Activated naive CD4-positive, alpha-beta T cell treated with anti-CD3 and anti-CD28 coated beads, Interleukin-2, amount 10 ng/mL, durations not matched to agents 7 days and 5 days (primary cell): ENCODE measurements around the gene DNAJC13.
A peak's percentile ranks its signal among the peaks of the same experiment; 100 is the strongest.

Source experiments
- CTCF ChIA-PET: fragments of 350-600 bp; sonication (Branson Sonifier 250); formaldehyde crosslinking; loops from one replicate; lab custom pipeline; 2021; ENCODE audit warnings: antibody characterized with exemption; lab: Charles Lee
- DNase-seq: peaks from one replicate; pipeline ENCODE4 v3.0.0-alpha.2; 2020
- H3K27ac Mint-ChIP-seq: one replicate; pipeline ENCODE4 v1.8.0; 2021; ENCODE audit warnings: mild to moderate bottlenecking, moderate library complexity, mixed read lengths
- H3K27me3 Mint-ChIP-seq: one replicate; pipeline ENCODE4 v1.8.0; 2021; ENCODE audit warnings: mild to moderate bottlenecking, mixed read lengths
- H3K36me3 Mint-ChIP-seq: one replicate; pipeline ENCODE4 v1.8.0; 2021; ENCODE audit warnings: mixed read lengths
- H3K4me1 Mint-ChIP-seq: one replicate; pipeline ENCODE4 v1.8.0; 2021; ENCODE audit warnings: mixed read lengths
- H3K4me3 Mint-ChIP-seq: one replicate; pipeline ENCODE4 v1.8.0; 2021; ENCODE audit warnings: mild to moderate bottlenecking, moderate library complexity, mixed read lengths
- H3K9me3 Mint-ChIP-seq: one replicate; pipeline ENCODE4 v1.8.0; 2021; ENCODE audit warnings: mixed read lengths

Gene DNAJC13

GRCh38 chr3:132418916-132419315 is 1.6 kb downstream of the DNAJC13 start:
- peaks cover 31% of the 10 kb centered on the region for H3K4me1 Mint-ChIP-seq
- no peak for DNase-seq
- CTCF ChIA-PET, result no interaction called here
- H3K36me3 Mint-ChIP-seq, result peaks cover 14% of the 10 kb centered on the region
- H3K4me3 Mint-ChIP-seq, result peak overlapping the region; percentile 95
- no peaks in the 10 kb centered on the region for H3K9me3 Mint-ChIP-seq
- H3K27ac Mint-ChIP-seq, result peak overlapping the region; percentile 96
- no peaks in the 10 kb centered on the region for H3K27me3 Mint-ChIP-seq

- Mint-ChIP-seq H3K4me3 (no peak overlapping the region), H3K4me1 (peaks cover 23% of the 10 kb centered on the region), H3K36me3 (peaks cover 14% of the 10 kb centered on the region), H3K27ac (no peak overlapping the region), H3K27me3 (no peaks in the 10 kb centered on the region), H3K9me3 (no peaks in the 10 kb centered on the region)
- CTCF ChIA-PET, result no interaction called here
- DNase-seq, result no peak
Observed at GRCh38 chr3:132421832-132422231, 4.5 kb downstream of the DNAJC13 start.

- Mint-ChIP-seq H3K4me3 (no peak overlapping the region), H3K4me1 (peaks cover 22% of the 10 kb centered on the region), H3K27ac (no peak overlapping the region), H3K27me3 (no peaks in the 10 kb centered on the region), H3K9me3 (no peaks in the 10 kb centered on the region), H3K36me3 (peaks cover 14% of the 10 kb centered on the region)
- CTCF ChIA-PET, result interaction anchor here (0.6 kb wide), 1 partner anchor 16 kb away, joined by 3 read pairs; no protein-coding TSS in a partner anchor
- no peak for DNase-seq
Observed at GRCh38 chr3:132422531-132422930, 5.2 kb downstream of the DNAJC13 start.

GRCh38 chr3:132432639-132433038 is 15.3 kb downstream of the DNAJC13 start:
- no peaks in the 10 kb centered on the region for H3K9me3 Mint-ChIP-seq
- H3K4me3 Mint-ChIP-seq, result no peak overlapping the region
- H3K4me1 Mint-ChIP-seq, result peaks cover 16% of the 10 kb centered on the region
- no peak for DNase-seq
- H3K27me3 Mint-ChIP-seq, result no peaks in the 10 kb centered on the region
- peaks cover 8% of the 10 kb centered on the region for H3K36me3 Mint-ChIP-seq
- no peak overlapping the region for H3K27ac Mint-ChIP-seq
- CTCF ChIA-PET, result no interaction called here

GRCh38 chr3:132433121-132433520 is 15.8 kb downstream of the DNAJC13 start:
- H3K27me3 Mint-ChIP-seq, result no peaks in the 10 kb centered on the region
- peaks cover 8% of the 10 kb centered on the region for H3K36me3 Mint-ChIP-seq
- peaks cover 16% of the 10 kb centered on the region for H3K4me1 Mint-ChIP-seq
- no peak for DNase-seq
- H3K9me3 Mint-ChIP-seq, result no peaks in the 10 kb centered on the region
- no peak overlapping the region for H3K27ac Mint-ChIP-seq
- CTCF ChIA-PET, result no interaction called here
- H3K4me3 Mint-ChIP-seq, result no peak overlapping the region

- Mint-ChIP-seq H3K27ac (no peak overlapping the region), H3K9me3 (no peaks in the 10 kb centered on the region), H3K4me3 (no peak overlapping the region), H3K4me1 (peaks cover 16% of the 10 kb centered on the region), H3K36me3 (peaks cover 12% of the 10 kb centered on the region), H3K27me3 (no peaks in the 10 kb centered on the region)
- DNase-seq, result no peak
- CTCF ChIA-PET, result no interaction called here
Observed at GRCh38 chr3:132435224-132435910, 18.1 kb downstream of the DNAJC13 start.

GRCh38 chr3:132435911-132436425 is 18.7 kb downstream of the DNAJC13 start:
- H3K36me3 Mint-ChIP-seq, result peaks cover 12% of the 10 kb centered on the region
- CTCF ChIA-PET, result no interaction called here
- H3K4me1 Mint-ChIP-seq, result peaks cover 16% of the 10 kb centered on the region

GRCh38 chr3:132443421-132443820 is 26.1 kb downstream of the DNAJC13 start:
- H3K36me3 Mint-ChIP-seq, result peaks cover 5% of the 10 kb centered on the region
- peaks cover 7% of the 10 kb centered on the region for H3K4me1 Mint-ChIP-seq
- no peak overlapping the region for H3K27ac Mint-ChIP-seq
- DNase-seq, result no peak
- no peak overlapping the region for H3K4me3 Mint-ChIP-seq
- CTCF ChIA-PET, result no interaction called here
- no peaks in the 10 kb centered on the region for H3K9me3 Mint-ChIP-seq
- no peaks in the 10 kb centered on the region for H3K27me3 Mint-ChIP-seq

More at GRCh38 chr3:132435911-132436425, 18.7 kb downstream of the DNAJC13 start:
- Mint-ChIP-seq H3K27me3 (no peaks in the 10 kb centered on the region), H3K9me3 (no peaks in the 10 kb centered on the region), H3K27ac (no peak overlapping the region), H3K4me3 (no peak overlapping the region)
- DNase-seq, result no peak

GRCh38 chr3:132444383-132444782 is 27.1 kb downstream of the DNAJC13 start:
- no peak for DNase-seq
- Mint-ChIP-seq H3K27me3 (no peaks in the 10 kb centered on the region), H3K9me3 (no peaks in the 10 kb centered on the region), H3K4me3 (no peak overlapping the region), H3K27ac (no peak overlapping the region), H3K4me1 (peaks cover 7% of the 10 kb centered on the region), H3K36me3 (peaks cover 5% of the 10 kb centered on the region)
- CTCF ChIA-PET, result no interaction called here

GRCh38 chr3:132445817-132446216 is 28.5 kb downstream of the DNAJC13 start:
- H3K27ac Mint-ChIP-seq, result no peak overlapping the region
- no peaks in the 10 kb centered on the region for H3K9me3 Mint-ChIP-seq
- H3K36me3 Mint-ChIP-seq, result peaks cover 3% of the 10 kb centered on the region
- DNase-seq, result no peak
- H3K27me3 Mint-ChIP-seq, result no peaks in the 10 kb centered on the region
- H3K4me1 Mint-ChIP-seq, result peaks cover 7% of the 10 kb centered on the region
- CTCF ChIA-PET, result no interaction called here
- H3K4me3 Mint-ChIP-seq, result no peak overlapping the region

GRCh38 chr3:132448216-132448961 is 31.1 kb downstream of the DNAJC13 start:
- Mint-ChIP-seq H3K27me3 (no peaks in the 10 kb centered on the region), H3K27ac (no peak overlapping the region), H3K9me3 (no peaks in the 10 kb centered on the region), H3K4me3 (no peak overlapping the region), H3K4me1 (no peaks in the 10 kb centered on the region), H3K36me3 (peaks cover 15% of the 10 kb centered on the region)
- CTCF ChIA-PET, result interaction anchor here (0.7 kb wide), 1 partner anchor 20 kb away, joined by 3 read pairs; no protein-coding TSS in a partner anchor
- no peak for DNase-seq

- Mint-ChIP-seq H3K27me3 (no peaks in the 10 kb centered on the region), H3K36me3 (peaks cover 57% of the 10 kb centered on the region), H3K9me3 (no peaks in the 10 kb centered on the region), H3K27ac (no peak overlapping the region), H3K4me3 (no peak overlapping the region), H3K4me1 (no peaks in the 10 kb centered on the region)
- DNase-seq, result no peak
- CTCF ChIA-PET, result no interaction called here
Observed at GRCh38 chr3:132456136-132456535, 38.8 kb downstream of the DNAJC13 start.

GRCh38 chr3:132456571-132456970 is 39.3 kb downstream of the DNAJC13 start:
- Mint-ChIP-seq H3K9me3 (no peaks in the 10 kb centered on the region), H3K27me3 (no peaks in the 10 kb centered on the region), H3K36me3 (peaks cover 58% of the 10 kb centered on the region), H3K4me1 (no peaks in the 10 kb centered on the region), H3K4me3 (no peak overlapping the region), H3K27ac (no peak overlapping the region)
- DNase-seq, result no peak
- CTCF ChIA-PET, result no interaction called here

- DNase-seq, result no peak
- Mint-ChIP-seq H3K27me3 (no peaks in the 10 kb centered on the region), H3K9me3 (no peaks in the 10 kb centered on the region), H3K4me3 (no peak overlapping the region), H3K27ac (no peak overlapping the region), H3K4me1 (no peaks in the 10 kb centered on the region), H3K36me3 (peaks cover 55% of the 10 kb centered on the region)
- CTCF ChIA-PET, result no interaction called here
Observed at GRCh38 chr3:132457286-132457685, 40.0 kb downstream of the DNAJC13 start.

- no peak overlapping the region for H3K27ac Mint-ChIP-seq
- no peaks in the 10 kb centered on the region for H3K9me3 Mint-ChIP-seq
- H3K4me3 Mint-ChIP-seq, result no peak overlapping the region
- CTCF ChIA-PET, result no interaction called here
- no peaks in the 10 kb centered on the region for H3K27me3 Mint-ChIP-seq
- peaks cover 53% of the 10 kb centered on the region for H3K36me3 Mint-ChIP-seq
- no peaks in the 10 kb centered on the region for H3K4me1 Mint-ChIP-seq
- DNase-seq, result no peak
Observed at GRCh38 chr3:132459551-132459950, 42.2 kb downstream of the DNAJC13 start.
